Adrenal gland (tissue), 5 donors: ENCODE measurements around the gene FLYWCH1.

ENCODE experiments used
- POLR2A ChIP-seq, 2 donors: fragments of 450-650 bp; IDR thresholded peaks; one replicate each; pipeline ENCODE4 v1.6.1; 2017; ENCODE audit warnings: antibody characterized with exemption in 2 of 2, mild to moderate bottlenecking in 2 of 2, moderate library complexity in 1 of 2
- TF ChIP-seq, protein P1 (sequence below), 6 experiments: fragments of 450-650 bp in 4 of 6; fragments of 200-600 bp in 2 of 6; sonication (generic) in 1 of 6; IDR thresholded peaks; 1 replicate in 5 of 6; 2 replicates in 1 of 6; pipeline versions ENCODE4 v1.5.1 to v1.8.0; 2016 to 2021; ENCODE audit warnings: antibody characterized with exemption in 6 of 6, mild to moderate bottlenecking in 2 of 6, moderate library complexity in 1 of 6
- donor health status: DM: no; HTN: no; CAD: no.

- TF ChIP-seq, protein P1, sequence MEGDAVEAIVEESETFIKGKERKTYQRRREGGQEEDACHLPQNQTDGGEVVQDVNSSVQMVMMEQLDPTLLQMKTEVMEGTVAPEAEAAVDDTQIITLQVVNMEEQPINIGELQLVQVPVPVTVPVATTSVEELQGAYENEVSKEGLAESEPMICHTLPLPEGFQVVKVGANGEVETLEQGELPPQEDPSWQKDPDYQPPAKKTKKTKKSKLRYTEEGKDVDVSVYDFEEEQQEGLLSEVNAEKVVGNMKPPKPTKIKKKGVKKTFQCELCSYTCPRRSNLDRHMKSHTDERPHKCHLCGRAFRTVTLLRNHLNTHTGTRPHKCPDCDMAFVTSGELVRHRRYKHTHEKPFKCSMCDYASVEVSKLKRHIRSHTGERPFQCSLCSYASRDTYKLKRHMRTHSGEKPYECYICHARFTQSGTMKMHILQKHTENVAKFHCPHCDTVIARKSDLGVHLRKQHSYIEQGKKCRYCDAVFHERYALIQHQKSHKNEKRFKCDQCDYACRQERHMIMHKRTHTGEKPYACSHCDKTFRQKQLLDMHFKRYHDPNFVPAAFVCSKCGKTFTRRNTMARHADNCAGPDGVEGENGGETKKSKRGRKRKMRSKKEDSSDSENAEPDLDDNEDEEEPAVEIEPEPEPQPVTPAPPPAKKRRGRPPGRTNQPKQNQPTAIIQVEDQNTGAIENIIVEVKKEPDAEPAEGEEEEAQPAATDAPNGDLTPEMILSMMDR (IDR thresholded peaks at IDR 0.05), result no peak
- no peak for TF ChIP-seq POLR2A (IDR thresholded peaks at IDR 0.05)
These were observed 62.0 kb downstream of the FLYWCH1 start for GRCh38 chr16:2973605-2974318.
